Caco-2 (cell line): Measurements from ENCODE around the gene LMOD2. TPM values are rescaled to one million over a fixed set of nuclear protein-coding genes. Genes with fewer than 3 reads are reported as not detected.

Source experiments
- BruUV-seq: library from RNA; stranded (reverse); fragments of 400-500 nt; replicated peaks from 2 replicates; lab custom pipeline; 2021; lab: Mats Ljungman, UMichigan
- CTCF ChIA-PET: fragments of 300-600 bp; sonication (Branson Sonifier 250); formaldehyde crosslinking; loops from one replicate; lab custom pipeline; 2022; ENCODE audit warnings: antibody characterized with exemption; lab: Charles Lee
- POLR2A ChIA-PET: fragments of 300-600 bp; sonication (Branson Sonifier 250); formaldehyde crosslinking; loops from one replicate; lab custom pipeline; 2022; ENCODE audit warnings: antibody characterized with exemption; lab: Charles Lee
- DNase-seq, 2 experiments: peaks; one replicate each; pipeline versions ENCODE4 v3.0.0 to v3.0.0-alpha.2; 2020 to 2022
- H3K27me3 ChIP-seq: replicated peaks from 2 replicates; pipeline ENCODE4 v1.6.0; 2011; ENCODE audit warnings: low read length; ENCODE audit not compliant: control insufficient read depth, insufficient read depth
- H3K36me3 ChIP-seq: 2 replicates; pipeline ENCODE4 v1.5.1; 2011; ENCODE audit warnings: low read length; ENCODE audit not compliant: control insufficient read depth, insufficient read depth
- H3K4me1 ChIP-seq: fragments of 250-450 bp; sonication (Bioruptor Pico); 2 replicates; pipeline ENCODE4 v1.5.1; 2020; ENCODE audit warnings: mild to moderate bottlenecking
- H3K4me3 ChIP-seq: 2 replicates; pipeline ENCODE4 v1.5.1; 2011; ENCODE audit warnings: low read depth, mild to moderate bottlenecking, control low read depth, low read length
- H3K9me3 ChIP-seq: fragments of 250-450 bp; sonication (Bioruptor Pico); 2 replicates; pipeline ENCODE4 v1.5.1; 2020; ENCODE audit warnings: mild to moderate bottlenecking, moderate library complexity
- H3K27ac Mint-ChIP-seq: one replicate; pipeline ENCODE4 v1.8.0; 2022; ENCODE audit warnings: mixed read lengths; ENCODE audit not compliant: unreplicated experiment
- H3K27me3 Mint-ChIP-seq: one replicate; pipeline ENCODE4 v1.8.0; 2022; ENCODE audit warnings: mixed read lengths; ENCODE audit not compliant: insufficient read depth, unreplicated experiment
- H3K36me3 Mint-ChIP-seq: one replicate; pipeline ENCODE4 v1.8.0; 2022; ENCODE audit warnings: mild to moderate bottlenecking, mixed read lengths; ENCODE audit not compliant: insufficient read depth, unreplicated experiment
- H3K4me1 Mint-ChIP-seq: one replicate; pipeline ENCODE4 v1.8.0; 2022; ENCODE audit warnings: low read depth, mixed read lengths; ENCODE audit not compliant: unreplicated experiment
- H3K4me3 Mint-ChIP-seq: one replicate; pipeline ENCODE4 v1.8.0; 2022; ENCODE audit warnings: mild to moderate bottlenecking, moderate library complexity, mixed read lengths; ENCODE audit not compliant: unreplicated experiment
- H3K9me3 Mint-ChIP-seq: one replicate; pipeline ENCODE4 v1.8.0; 2022; ENCODE audit warnings: mixed read lengths; ENCODE audit not compliant: unreplicated experiment
- CTCF ChIP-seq, 2 experiments: fragments of 200-600 bp in 1 of 2; IDR thresholded peaks; 1 replicate in 1 of 2; 2 replicates in 1 of 2; pipeline versions ENCODE4 v1.5.1 to v1.8.0; 2011 to 2022; ENCODE audit warnings: antibody characterized with exemption in 1 of 2, control low read depth in 1 of 2, inconsistent platforms in 1 of 2, low read depth in 1 of 2, low read length in 1 of 2, mild to moderate bottlenecking in 1 of 2, moderate library complexity in 1 of 2; ENCODE audit not compliant: insufficient read depth in 1 of 2, severe bottlenecking in 1 of 2, unreplicated experiment in 1 of 2
- intact Hi-C: fragments of 100-400 bp; cut with micrococcal nuclease; formaldehyde crosslinking; loops from one replicate; pipeline ENCODE4 v1.10.0; 2022; ENCODE audit not compliant: unreplicated experiment
- total RNA-seq: library from RNA; stranded (reverse); gene quantifications from 2 replicates; pipeline ENCODE4 v1.2.3, GENCODE V29; 2022

Gene LMOD2
- total RNA-seq, 1 experiment from 2014 or later, result not detected

DNA sequence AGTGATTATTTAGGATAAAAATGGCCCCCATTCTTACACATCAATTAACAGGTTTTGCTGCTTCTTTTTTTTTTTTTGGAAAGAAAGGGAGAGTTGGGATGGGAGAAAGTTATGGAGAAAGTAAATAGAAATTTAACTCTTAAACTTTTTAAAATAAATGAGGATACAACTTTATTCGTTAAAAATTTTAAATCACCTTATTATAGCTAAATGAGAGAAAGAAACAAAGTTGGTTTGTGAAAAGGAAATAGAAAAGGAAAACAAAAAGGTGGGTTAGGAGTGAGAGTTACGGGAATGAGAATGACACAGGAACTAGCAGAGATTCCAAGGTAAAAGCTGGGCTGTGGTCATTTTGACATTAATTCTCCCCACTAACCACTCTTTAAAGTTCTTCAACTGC lies 34.9 kb downstream of the LMOD2 start:
- H3K27me3 ChIP-seq, result no peaks in the 10 kb centered on the region
- H3K27me3 Mint-ChIP-seq, result no peaks in the 10 kb centered on the region
- ChIA-PET POLR2A (interaction anchor here (0.6 kb wide), 1 partner anchor 58 kb away, joined by 3 read pairs; the partner anchor contains the start of gene WASL), CTCF (no interaction called here)
- H3K4me3 ChIP-seq, result no peak overlapping the region
- intact Hi-C loops, result no loop called here
- no peaks in the 10 kb centered on the region for H3K9me3 ChIP-seq
- H3K9me3 Mint-ChIP-seq, result no peaks in the 10 kb centered on the region
- no TSS peak for BruUV-seq
- H3K4me1 Mint-ChIP-seq, result no peaks in the 10 kb centered on the region
- H3K4me3 Mint-ChIP-seq, result no peak overlapping the region
- H3K27ac Mint-ChIP-seq, result no peak overlapping the region
- DNase-seq, result no peak
- no peak for TF ChIP-seq CTCF (IDR thresholded peaks at IDR 0.05; ENCODE audit: insufficient read depth in 1 of 2, low read depth in 1 of 2, low read length in 1 of 2, severe bottlenecking in 1 of 2, unreplicated experiment in 1 of 2)
- peaks cover 1% of the 10 kb centered on the region; the same call in 1 of the 2 replicates for H3K36me3 ChIP-seq
- peaks cover 42% of the 10 kb centered on the region for H3K36me3 Mint-ChIP-seq
- peaks cover 3% of the 10 kb centered on the region; the same call in 1 of the 2 replicates for H3K4me1 ChIP-seq

- no peak overlapping the region for H3K4me3 Mint-ChIP-seq
- no peak overlapping the region for H3K27ac Mint-ChIP-seq
- no TSS peak for BruUV-seq
Measured at GRCh38 chr7:123692471-123692877, 36.8 kb downstream of the LMOD2 start.

DNA sequence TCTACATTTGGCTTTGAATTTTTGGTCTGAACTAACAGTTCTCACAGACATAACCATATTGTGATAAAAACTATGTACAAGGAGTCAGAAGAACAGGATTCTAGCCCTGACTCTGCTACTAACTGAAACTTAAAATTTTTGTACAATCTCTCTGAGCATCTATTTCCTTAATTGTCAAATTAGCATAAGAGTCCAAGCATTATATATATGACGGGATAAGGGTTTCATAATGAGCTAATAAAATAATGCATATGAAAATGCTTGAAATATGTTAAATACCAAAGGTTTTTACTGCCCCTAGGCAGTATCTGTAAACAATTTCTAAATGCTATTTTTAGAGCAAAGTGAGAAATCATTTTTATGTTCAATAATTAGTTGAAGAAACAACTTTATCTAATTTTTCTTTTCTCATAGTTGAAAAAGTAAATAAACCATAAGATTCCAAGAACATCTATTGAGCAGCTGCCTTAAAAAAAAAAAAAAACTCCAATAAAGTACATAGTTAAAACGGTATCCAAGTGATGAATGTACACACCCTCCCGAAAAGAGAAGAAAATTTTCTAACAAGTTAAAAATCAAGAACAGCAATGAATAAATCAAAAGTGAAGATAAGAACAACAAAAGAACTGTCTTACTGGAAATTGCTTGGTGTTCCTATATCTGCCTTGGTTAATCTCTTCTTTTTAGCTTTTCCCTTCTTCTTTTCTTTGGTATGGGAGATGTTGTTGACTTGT lies 40.4 kb downstream of the LMOD2 start:
- no peaks in the 10 kb centered on the region for H3K27me3 Mint-ChIP-seq

More at GRCh38 chr7:123692471-123692877, 36.8 kb downstream of the LMOD2 start:
- peaks cover 3% of the 10 kb centered on the region; the same call in 1 of the 2 replicates for H3K4me1 ChIP-seq
- Mint-ChIP-seq H3K4me1 (no peaks in the 10 kb centered on the region), H3K27me3 (no peaks in the 10 kb centered on the region), H3K9me3 (no peaks in the 10 kb centered on the region), H3K36me3 (peaks cover 43% of the 10 kb centered on the region)
- TF ChIP-seq CTCF (IDR thresholded peaks at IDR 0.05; ENCODE audit: insufficient read depth in 1 of 2, low read depth in 1 of 2, low read length in 1 of 2, severe bottlenecking in 1 of 2, unreplicated experiment in 1 of 2), result no peak
- intact Hi-C loops, result no loop called here
- H3K9me3 ChIP-seq, result no peaks in the 10 kb centered on the region
- CTCF ChIA-PET, result interaction anchor here (1.6 kb wide), 1 partner anchor 9 kb away, joined by 3 read pairs; no protein-coding TSS in a partner anchor
- H3K36me3 ChIP-seq, result peaks cover 1% of the 10 kb centered on the region; the same call in 1 of the 2 replicates
- no peaks in the 10 kb centered on the region for H3K27me3 ChIP-seq
- no peak overlapping the region for H3K4me3 ChIP-seq
- no peak for DNase-seq
- POLR2A ChIA-PET, result no interaction called here

More for the DNA sequence above, 40.4 kb downstream of the LMOD2 start:
- no peaks in the 10 kb centered on the region for H3K27me3 ChIP-seq
- no peak overlapping the region for H3K27ac Mint-ChIP-seq
- intact Hi-C loops, result no loop called here
- no peak for DNase-seq
- no TSS peak for BruUV-seq
- no peaks in the 10 kb centered on the region for H3K9me3 ChIP-seq
- CTCF ChIA-PET, result no interaction called here
- H3K36me3 ChIP-seq, result no peaks in the 10 kb centered on the region; the same call in 1 of the 2 replicates
- H3K9me3 Mint-ChIP-seq, result no peaks in the 10 kb centered on the region
- TF ChIP-seq CTCF (IDR thresholded peaks at IDR 0.05; ENCODE audit: insufficient read depth in 1 of 2, low read depth in 1 of 2, low read length in 1 of 2, severe bottlenecking in 1 of 2, unreplicated experiment in 1 of 2), result no peak
- POLR2A ChIA-PET, result no interaction called here
- no peak overlapping the region for H3K4me3 Mint-ChIP-seq
- no peak overlapping the region for H3K4me3 ChIP-seq
- no peaks in the 10 kb centered on the region for H3K4me1 ChIP-seq
- peaks cover 34% of the 10 kb centered on the region for H3K36me3 Mint-ChIP-seq
- H3K4me1 Mint-ChIP-seq, result no peaks in the 10 kb centered on the region
